ENCODE measurements around the gene PRKCZ.

Gene PRKCZ

GRCh38 chr1:2172012-2172411, 121.8 kb downstream of the PRKCZ start:
- in situ Hi-C loops (cut with MboI; ENCODE audit: low sequenced_read_pairs) = no loop called here

- in situ Hi-C loops (cut with MboI; ENCODE audit: low sequenced_read_pairs) = no loop called here
Measured at GRCh38 chr1:2172551-2173146, 122.4 kb downstream of the PRKCZ start.

DNA sequence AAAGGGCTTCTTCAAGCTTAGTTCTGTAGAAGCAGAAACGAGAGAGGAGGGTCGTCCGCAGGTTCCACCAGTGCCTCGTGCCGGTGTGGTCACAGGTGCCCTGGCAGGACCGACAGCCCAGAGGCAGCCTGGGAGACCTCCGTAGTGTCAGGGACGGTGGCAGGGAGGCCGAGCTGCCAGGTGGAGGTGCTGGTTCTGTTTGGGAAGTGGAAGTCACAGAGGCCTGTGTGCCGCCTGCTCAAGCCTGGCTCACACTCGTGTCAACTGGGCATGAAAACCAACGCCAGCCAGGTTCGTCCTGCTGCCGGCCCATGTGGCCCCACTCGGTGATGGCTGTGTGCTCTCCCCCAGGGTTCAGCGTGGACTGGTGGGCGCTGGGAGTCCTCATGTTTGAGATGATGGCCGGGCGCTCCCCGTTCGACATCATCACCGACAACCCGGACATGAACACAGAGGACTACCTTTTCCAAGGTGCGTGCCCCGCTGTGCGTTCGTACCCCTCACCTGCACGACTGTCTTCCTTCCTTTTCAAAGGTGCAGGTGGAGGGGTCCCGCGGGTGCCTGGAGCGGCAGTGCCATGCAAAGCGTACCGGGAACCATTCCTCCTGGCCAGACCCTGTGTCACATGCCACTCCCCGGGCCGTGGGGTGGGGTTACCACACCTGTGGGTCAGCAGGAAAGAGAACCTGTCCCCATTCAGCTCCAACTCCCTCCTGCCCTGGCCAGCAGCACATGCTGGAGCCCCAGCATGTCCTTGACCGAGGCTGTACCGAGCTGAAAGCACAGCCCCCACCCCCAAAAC, 123.5 kb downstream of the PRKCZ start:
- in situ Hi-C loops (cut with MboI; ENCODE audit: low sequenced_read_pairs) = no loop called here

- in situ Hi-C loops (cut with MboI; ENCODE audit: low sequenced_read_pairs) = no loop called here
Measured at GRCh38 chr1:2174348-2175054, 124.3 kb downstream of the PRKCZ start.

- in situ Hi-C loops (cut with MboI; ENCODE audit: low sequenced_read_pairs) = no loop called here
Measured at GRCh38 chr1:2175055-2175414, 124.8 kb downstream of the PRKCZ start.

GRCh38 chr1:2175681-2176454, 125.7 kb downstream of the PRKCZ start:
- in situ Hi-C loops (cut with MboI; ENCODE audit: low sequenced_read_pairs) = no loop called here

- in situ Hi-C loops (cut with MboI; ENCODE audit: low sequenced_read_pairs) = no loop called here
Measured at GRCh38 chr1:2176615-2177014, 126.4 kb downstream of the PRKCZ start.

- in situ Hi-C loops (cut with MboI; ENCODE audit: low sequenced_read_pairs) = no loop called here
Measured at GRCh38 chr1:2177541-2177940, 127.3 kb downstream of the PRKCZ start.

DNA sequence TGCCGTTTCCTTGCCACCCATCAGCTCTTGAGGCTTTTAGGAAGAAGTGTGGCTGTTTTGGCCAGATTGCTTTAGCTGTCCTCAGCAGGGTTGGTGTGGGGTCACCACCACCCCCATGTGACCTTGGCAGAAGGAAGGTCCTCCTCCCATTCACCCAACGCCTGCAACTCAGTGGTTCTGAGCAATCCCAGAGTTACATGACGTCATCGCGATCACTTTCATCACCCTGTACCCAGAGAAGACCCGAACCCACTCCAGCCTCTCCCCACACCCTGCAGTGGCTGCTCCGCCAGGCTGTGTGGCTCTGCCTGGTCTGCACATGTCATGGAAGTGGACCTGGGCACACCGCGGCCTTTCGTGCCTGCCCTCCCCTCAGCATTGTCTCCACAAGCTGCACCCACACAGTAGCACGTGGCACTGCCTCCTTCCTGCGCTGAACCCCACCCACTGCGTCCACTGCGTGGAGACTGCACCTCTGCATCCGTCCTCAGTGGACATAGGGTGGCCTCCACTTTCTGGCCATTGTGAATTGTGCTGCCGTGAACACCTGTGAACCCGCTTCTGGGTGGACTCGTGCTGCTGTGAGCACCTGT, 127.8 kb downstream of the PRKCZ start:
- in situ Hi-C loops (cut with MboI; ENCODE audit: low sequenced_read_pairs) = no loop called here

DNA sequence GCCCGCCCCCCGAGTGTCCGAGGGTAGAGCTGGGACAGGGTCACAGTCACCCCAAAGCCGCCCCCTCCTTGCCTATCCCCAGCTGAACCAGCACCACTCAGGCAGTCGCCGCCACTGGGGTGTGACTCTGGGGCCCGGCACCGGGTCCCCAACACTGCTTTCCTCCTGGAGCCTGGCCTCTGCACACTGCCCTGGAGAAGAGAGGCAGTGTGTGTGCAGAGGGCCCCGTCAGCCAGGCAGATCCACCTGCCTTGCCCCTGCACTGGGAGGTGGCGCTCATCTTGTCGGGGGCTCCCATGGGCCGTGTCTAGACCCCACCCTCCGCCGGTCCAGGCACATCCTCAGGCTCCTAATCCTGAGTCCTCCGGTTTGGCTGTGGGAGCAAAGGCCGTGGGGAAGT, 128.7 kb downstream of the PRKCZ start:
- in situ Hi-C loops (cut with MboI; ENCODE audit: low sequenced_read_pairs) = no loop called here

- in situ Hi-C loops (cut with MboI; ENCODE audit: low sequenced_read_pairs) = no loop called here
Measured at GRCh38 chr1:2179283-2180013, 129.2 kb downstream of the PRKCZ start.

GRCh38 chr1:2180297-2181245, 130.4 kb downstream of the PRKCZ start:
- in situ Hi-C loops (cut with MboI; ENCODE audit: low sequenced_read_pairs) = no loop called here

DNA sequence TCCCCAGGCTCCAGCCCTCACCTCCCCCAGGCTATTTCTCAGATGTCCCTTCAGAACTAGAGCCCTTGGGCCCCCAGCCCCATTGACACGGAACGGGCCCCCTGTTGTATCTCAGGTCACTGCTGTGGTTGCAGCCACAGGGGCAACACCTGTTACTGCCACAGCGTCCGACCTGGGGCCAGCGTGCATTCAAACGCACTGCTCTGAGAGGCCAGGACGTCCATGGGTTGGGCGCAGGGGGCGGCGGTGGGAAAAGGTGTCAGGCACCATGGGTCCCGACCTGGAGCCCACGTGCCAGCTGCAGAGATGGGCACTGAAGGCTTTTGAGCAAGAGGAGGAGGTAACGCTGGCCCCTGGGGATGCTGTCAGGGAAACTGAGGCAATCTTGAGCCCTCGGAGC, 131.1 kb downstream of the PRKCZ start:
- in situ Hi-C loops (cut with MboI; ENCODE audit: low sequenced_read_pairs) = no loop called here

DNA sequence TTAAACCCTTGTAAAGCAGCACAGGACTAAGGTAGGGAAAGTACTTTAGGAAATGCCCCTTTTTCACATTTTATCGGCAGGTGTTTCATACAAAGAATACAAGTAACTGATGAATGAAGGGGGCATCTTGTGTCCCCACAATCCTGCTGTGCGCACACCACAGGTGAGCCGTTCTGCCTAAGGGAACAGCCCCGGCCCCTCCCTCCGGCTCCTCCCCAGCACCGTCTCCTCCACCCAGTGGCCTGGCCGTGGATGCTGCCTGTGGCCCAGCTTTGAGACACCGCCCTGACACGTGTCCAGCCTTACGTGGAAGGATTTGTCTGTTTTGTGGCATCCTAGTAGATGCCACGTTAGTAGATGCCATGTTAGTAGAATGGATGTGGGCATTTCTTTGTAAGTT, 131.5 kb downstream of the PRKCZ start:
- in situ Hi-C loops (cut with MboI; ENCODE audit: low sequenced_read_pairs) = no loop called here

- in situ Hi-C loops (cut with MboI; ENCODE audit: low sequenced_read_pairs) = no loop called here
Measured at GRCh38 chr1:2182376-2182775, 132.2 kb downstream of the PRKCZ start.

- in situ Hi-C loops (cut with MboI; ENCODE audit: low sequenced_read_pairs) = no loop called here
Measured at GRCh38 chr1:2183937-2184334, 133.7 kb downstream of the PRKCZ start.

DNA sequence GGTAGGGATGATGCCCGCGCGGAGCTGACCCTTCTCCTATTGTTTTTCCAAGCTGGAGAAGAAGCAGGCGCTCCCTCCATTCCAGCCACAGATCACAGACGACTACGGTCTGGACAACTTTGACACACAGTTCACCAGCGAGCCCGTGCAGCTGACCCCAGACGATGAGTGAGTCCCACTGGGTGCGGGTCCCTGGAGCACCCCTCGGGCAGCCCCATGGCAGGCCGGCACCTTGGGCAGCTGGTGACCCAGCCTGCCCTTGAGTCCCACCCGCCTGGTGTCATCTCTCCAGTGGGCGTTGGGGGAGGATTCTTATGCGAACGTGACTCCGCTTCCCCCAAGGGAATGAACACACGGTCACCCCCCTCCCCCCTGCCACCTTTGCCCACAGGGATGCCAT, 134.3 kb downstream of the PRKCZ start:
- in situ Hi-C loops (cut with MboI; ENCODE audit: low sequenced_read_pairs) = no loop called here

DNA sequence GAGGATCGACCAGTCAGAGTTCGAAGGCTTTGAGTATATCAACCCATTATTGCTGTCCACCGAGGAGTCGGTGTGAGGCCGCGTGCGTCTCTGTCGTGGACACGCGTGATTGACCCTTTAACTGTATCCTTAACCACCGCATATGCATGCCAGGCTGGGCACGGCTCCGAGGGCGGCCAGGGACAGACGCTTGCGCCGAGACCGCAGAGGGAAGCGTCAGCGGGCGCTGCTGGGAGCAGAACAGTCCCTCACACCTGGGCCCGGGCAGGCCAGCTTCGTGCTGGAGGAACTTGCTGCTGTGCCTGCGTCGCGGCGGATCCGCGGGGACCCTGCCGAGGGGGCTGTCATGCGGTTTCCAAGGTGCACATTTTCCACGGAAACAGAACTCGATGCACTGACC, 134.7 kb downstream of the PRKCZ start:
- in situ Hi-C loops (cut with MboI; ENCODE audit: low sequenced_read_pairs) = no loop called here

Data from hTERT RPE-1 (cell line).